ENCODE data around the gene DFFA. TPM values are rescaled to one million over a fixed set of nuclear protein-coding genes. Genes with fewer than 3 reads are reported as not detected.
A peak's percentile ranks its signal among the peaks of the same experiment; 100 is the strongest.

Gene DFFA
- total and polyA plus RNA-seq, 2 experiments from 2014 or later = 35.0 to 50.3 TPM

DNA sequence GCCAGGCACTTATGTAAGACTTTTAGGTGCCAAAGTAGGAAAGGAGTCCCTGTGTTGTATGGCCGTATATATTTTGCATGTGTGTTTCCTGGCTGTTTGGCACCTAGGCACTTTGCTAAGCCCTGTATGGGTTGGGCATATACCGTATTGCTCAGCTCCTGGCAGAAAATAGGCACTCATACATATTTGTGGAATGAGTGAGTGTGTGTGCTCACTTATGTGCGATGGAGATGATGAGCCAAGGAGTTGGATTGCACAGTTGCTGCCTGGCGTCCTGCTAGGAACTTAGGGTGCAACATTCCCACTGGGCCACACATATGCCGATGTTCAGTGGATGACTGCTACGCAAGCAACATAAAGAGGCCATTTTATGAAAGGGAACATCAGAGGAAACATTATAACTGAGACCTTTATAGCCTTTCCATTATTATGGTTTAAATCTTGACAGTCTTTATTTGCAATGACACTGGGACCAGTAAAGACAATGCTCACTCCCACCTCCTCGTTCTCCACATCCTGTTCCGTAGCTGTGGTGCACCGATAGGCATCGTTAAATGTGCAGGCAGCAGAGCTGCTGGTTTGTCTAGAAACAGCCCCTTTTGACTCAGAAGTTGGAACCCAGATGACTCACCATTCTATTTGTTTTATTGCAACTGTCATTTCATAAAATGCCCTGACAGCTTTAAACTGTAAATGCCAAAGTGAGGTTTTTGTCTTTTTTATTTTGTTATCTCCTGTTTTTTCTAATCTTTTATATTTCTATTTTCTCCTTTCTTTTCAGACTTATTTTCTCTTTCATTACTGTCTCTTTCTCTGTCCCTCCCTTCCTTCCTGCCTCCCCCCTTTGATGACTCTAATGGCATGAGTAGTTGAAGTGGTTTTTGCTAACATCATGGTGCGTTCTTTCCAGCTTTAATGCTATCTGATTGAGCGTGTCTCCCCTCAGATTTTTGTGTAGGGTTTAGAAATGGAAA lies 38.5 kb upstream of the DFFA start:
- 1% methylated on average over 12 of the region's 12 CpGs for WGBS, 2 experiments (ENCODE audit: low coverage in 1 of 2, low lambda C conversion rate in 2 of 2, missing lambda C conversion rate in 2 of 2)
- Histone ChIP-seq H3F3A (ENCODE audit: insufficient read depth) (peaks cover 40% of the 10 kb centered on the region), H3K9ac (peak overlapping the region; percentile 75), H3K9me2 (ENCODE audit: insufficient read depth) (no peaks in the 10 kb centered on the region), H3K4me1 (ENCODE audit: insufficient read depth) (peaks cover 32% of the 10 kb centered on the region), H3K4me3 (peak overlapping the region; percentile 63), H3K9me3 (ENCODE audit: low read depth) (no peaks in the 10 kb centered on the region), H3K79me2 (ENCODE audit: insufficient read depth) (peaks cover 85% of the 10 kb centered on the region), H3K27ac (peak overlapping the region; percentile 92), H4K20me1 (ENCODE audit: insufficient read depth) (no peaks in the 10 kb centered on the region), H3K4me2 (ENCODE audit: unreplicated experiment) (peak overlapping the region; percentile 87), H2AFZ (peak overlapping the region; percentile 13), H3K27me3 (replicated peaks; ENCODE audit: insufficient read depth) (no peaks in the 10 kb centered on the region), H3K36me3 (ENCODE audit: low read depth) (no peaks in the 10 kb centered on the region)
- TF ChIP-seq EZH2 (IDR thresholded peaks at IDR 0.05; ENCODE audit: insufficient read depth, poor library complexity, severe bottlenecking) = no peak
- TF ChIP-seq EZH2phosphoT487 (IDR thresholded peaks at IDR 0.05; ENCODE audit: insufficient read depth, low read depth) = no peak
- peak; percentile 98 for DNase-seq
- in situ Hi-C loops (cut with MboI) = no loop called here

DNA sequence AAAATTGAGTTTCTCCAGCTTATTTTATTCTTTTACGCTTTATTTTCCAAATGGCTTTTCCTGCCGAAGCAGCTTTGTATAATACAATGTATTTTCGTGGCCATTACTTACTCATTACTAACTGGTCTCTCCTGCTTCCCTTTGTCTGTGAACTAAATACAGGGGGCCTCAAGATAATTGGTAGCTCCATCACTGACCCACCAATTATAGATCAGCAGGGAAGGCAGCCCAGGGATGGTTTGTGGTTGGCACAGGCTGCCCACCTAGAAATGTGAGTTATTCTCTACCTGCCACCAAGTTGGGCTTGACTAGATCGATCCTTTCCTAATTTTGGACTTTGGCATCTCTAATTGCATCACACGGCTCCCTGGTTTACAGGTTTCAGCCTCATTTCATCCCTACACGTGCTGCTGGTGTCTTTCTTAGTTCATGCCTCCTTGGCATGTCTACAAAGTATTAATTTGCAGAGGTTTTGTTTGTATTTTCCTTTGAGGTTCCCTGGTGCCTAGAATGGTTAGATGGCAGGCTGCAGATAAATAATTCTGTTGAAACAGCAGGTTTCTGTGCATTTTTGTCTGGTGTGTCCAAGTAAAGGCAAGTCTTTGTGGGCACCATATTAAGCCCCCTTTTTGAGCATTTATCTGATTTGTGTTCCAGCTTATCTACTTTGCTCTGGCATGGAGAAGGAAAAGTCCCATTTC lies 37.6 kb upstream of the DFFA start:
- H3K4me3 ChIP-seq = peak overlapping the region; percentile 63
- H4K20me1 ChIP-seq (ENCODE audit: insufficient read depth) = no peaks in the 10 kb centered on the region
- H3K9me3 ChIP-seq (ENCODE audit: low read depth) = no peaks in the 10 kb centered on the region
- peaks cover 40% of the 10 kb centered on the region for H3F3A ChIP-seq (ENCODE audit: insufficient read depth)
- no peak for DNase-seq
- no peak overlapping the region for H2AFZ ChIP-seq
- no peaks in the 10 kb centered on the region for H3K27me3 ChIP-seq (replicated peaks; ENCODE audit: insufficient read depth)
- H3K4me2 ChIP-seq (ENCODE audit: unreplicated experiment) = peak overlapping the region; percentile 87
- peaks cover 85% of the 10 kb centered on the region for H3K79me2 ChIP-seq (ENCODE audit: insufficient read depth)
- in situ Hi-C loops (cut with MboI) = no loop called here
- peak overlapping the region; percentile 92 for H3K27ac ChIP-seq
- peak overlapping the region; percentile 27; the same call in 1 of the 2 replicates for H3K9ac ChIP-seq
- 77 to 78% methylated on average over 6 of the region's 6 CpGs for WGBS, 2 experiments (ENCODE audit: low coverage in 1 of 2, low lambda C conversion rate in 2 of 2, missing lambda C conversion rate in 2 of 2)
- peaks cover 32% of the 10 kb centered on the region for H3K4me1 ChIP-seq (ENCODE audit: insufficient read depth)
- no peak for TF ChIP-seq EZH2 (IDR thresholded peaks at IDR 0.05; ENCODE audit: insufficient read depth, poor library complexity, severe bottlenecking)
- no peak for TF ChIP-seq EZH2phosphoT487 (IDR thresholded peaks at IDR 0.05; ENCODE audit: insufficient read depth, low read depth)
- H3K9me2 ChIP-seq (ENCODE audit: insufficient read depth) = no peaks in the 10 kb centered on the region
- H3K36me3 ChIP-seq (ENCODE audit: low read depth) = no peaks in the 10 kb centered on the region

DNA sequence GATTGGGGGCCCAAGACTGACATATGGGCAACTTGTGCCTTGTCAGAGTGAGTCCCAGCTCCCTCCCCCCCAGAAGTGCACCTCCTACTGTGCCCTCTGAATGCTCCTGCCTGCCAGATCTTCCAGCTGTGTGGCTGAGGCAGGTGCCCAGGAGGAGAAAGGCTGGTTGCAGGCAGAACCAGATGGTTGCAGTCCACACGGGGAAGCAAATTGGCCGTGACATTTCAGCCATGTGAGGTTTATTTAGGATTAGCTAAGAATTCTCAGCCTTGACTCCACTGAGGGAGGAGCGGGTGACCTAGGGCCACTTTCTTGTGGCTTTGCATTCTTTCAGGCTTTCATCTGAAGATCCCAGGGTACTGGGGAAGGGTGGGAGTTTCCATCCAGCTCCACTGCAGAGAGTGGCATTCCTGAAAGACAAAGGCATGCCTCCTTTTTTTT lies 36.2 kb upstream of the DFFA start:
- DNase-seq = no peak
- in situ Hi-C loops (cut with MboI) = no loop called here
- 90 to 97% methylated on average over 3 of the region's 3 CpGs for WGBS, 2 experiments (ENCODE audit: low coverage in 1 of 2, low lambda C conversion rate in 2 of 2, missing lambda C conversion rate in 2 of 2)

DNA sequence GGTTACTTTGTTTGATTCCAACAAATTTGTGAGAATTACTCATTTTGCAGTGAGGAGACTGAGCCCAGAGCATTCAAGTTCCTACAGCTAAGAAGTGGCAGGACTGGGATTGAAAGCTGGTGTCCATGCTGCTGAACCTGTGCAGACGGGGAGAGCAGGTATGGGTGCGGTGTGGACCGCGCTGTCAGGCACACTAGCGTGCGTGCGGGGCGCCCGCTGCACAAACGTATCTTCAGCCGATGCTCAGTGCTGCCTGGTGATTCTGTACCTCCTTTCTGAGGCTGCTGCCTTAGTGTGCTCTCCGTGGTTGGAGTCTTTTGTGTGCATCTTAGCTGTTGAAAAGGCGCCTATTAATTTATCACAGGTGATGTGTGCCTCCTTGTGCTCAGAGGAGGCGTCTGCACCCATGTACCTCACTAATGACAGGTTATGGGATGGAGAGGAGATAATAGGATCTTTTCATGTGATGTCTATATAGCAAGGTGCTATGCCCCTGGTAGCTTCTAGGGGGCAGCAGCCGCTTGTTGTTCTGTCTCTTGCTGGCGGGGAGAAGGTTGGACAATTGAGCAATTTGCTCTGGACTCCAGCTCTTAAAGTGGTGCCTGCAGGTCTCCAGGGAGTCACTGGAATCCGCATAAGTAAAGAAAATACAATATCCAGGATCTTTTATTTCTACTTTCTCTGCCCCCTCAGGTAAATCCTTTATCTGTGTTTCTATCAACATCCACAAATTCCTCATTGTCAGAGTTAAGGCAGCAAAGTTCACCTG lies 35.0 kb upstream of the DFFA start:
- H3K4me1 ChIP-seq (ENCODE audit: insufficient read depth) = peaks cover 29% of the 10 kb centered on the region
- H3K36me3 ChIP-seq (ENCODE audit: low read depth) = no peaks in the 10 kb centered on the region
- no peak overlapping the region for H3K9ac ChIP-seq
- no peak overlapping the region for H3K27ac ChIP-seq
- no peaks in the 10 kb centered on the region for H3K9me3 ChIP-seq (ENCODE audit: low read depth)
- in situ Hi-C loops (cut with MboI) = no loop called here
- TF ChIP-seq EZH2 (IDR thresholded peaks at IDR 0.05; ENCODE audit: insufficient read depth, poor library complexity, severe bottlenecking) (no peak), EZH2phosphoT487 (IDR thresholded peaks at IDR 0.05; ENCODE audit: insufficient read depth, low read depth) (no peak)
- 68 to 71% methylated on average over 17 of the region's 17 CpGs for WGBS, 2 experiments (ENCODE audit: low coverage in 1 of 2, low lambda C conversion rate in 2 of 2, missing lambda C conversion rate in 2 of 2)
- no peaks in the 10 kb centered on the region for H3K27me3 ChIP-seq (replicated peaks; ENCODE audit: insufficient read depth)
- H2AFZ ChIP-seq = no peak overlapping the region
- no peak overlapping the region for H3K4me3 ChIP-seq
- peaks cover 25% of the 10 kb centered on the region for H3F3A ChIP-seq (ENCODE audit: insufficient read depth)
- DNase-seq = peak; percentile 87
- H4K20me1 ChIP-seq (ENCODE audit: insufficient read depth) = no peaks in the 10 kb centered on the region; the same call in 1 of the 2 replicates
- no peak overlapping the region for H3K4me2 ChIP-seq (ENCODE audit: unreplicated experiment)
- no peaks in the 10 kb centered on the region for H3K9me2 ChIP-seq (ENCODE audit: insufficient read depth)
- peaks cover 77% of the 10 kb centered on the region for H3K79me2 ChIP-seq (ENCODE audit: insufficient read depth)

More for the DNA sequence above, 36.2 kb upstream of the DFFA start:
- H3F3A ChIP-seq (ENCODE audit: insufficient read depth) = peaks cover 38% of the 10 kb centered on the region
- H3K9ac ChIP-seq = no peak overlapping the region
- H3K4me3 ChIP-seq = no peak overlapping the region
- H3K27me3 ChIP-seq (replicated peaks; ENCODE audit: insufficient read depth) = no peaks in the 10 kb centered on the region
- H3K36me3 ChIP-seq (ENCODE audit: low read depth) = no peaks in the 10 kb centered on the region
- peaks cover 82% of the 10 kb centered on the region for H3K79me2 ChIP-seq (ENCODE audit: insufficient read depth)
- H2AFZ ChIP-seq = no peak overlapping the region
- H3K4me2 ChIP-seq (ENCODE audit: unreplicated experiment) = no peak overlapping the region
- H3K9me2 ChIP-seq (ENCODE audit: insufficient read depth) = no peaks in the 10 kb centered on the region
- no peak for TF ChIP-seq EZH2phosphoT487 (IDR thresholded peaks at IDR 0.05; ENCODE audit: insufficient read depth, low read depth)
- no peak for TF ChIP-seq EZH2 (IDR thresholded peaks at IDR 0.05; ENCODE audit: insufficient read depth, poor library complexity, severe bottlenecking)
- no peaks in the 10 kb centered on the region for H4K20me1 ChIP-seq (ENCODE audit: insufficient read depth)
- H3K27ac ChIP-seq = no peak overlapping the region
- no peaks in the 10 kb centered on the region for H3K9me3 ChIP-seq (ENCODE audit: low read depth)
- H3K4me1 ChIP-seq (ENCODE audit: insufficient read depth) = peaks cover 32% of the 10 kb centered on the region
